EH (cell line): ENCODE data around the gene OPRL1.
A peak's percentile ranks its signal among the peaks of the same experiment; 100 is the strongest.
"Not testable (repeated sequence)": the region's sequence is repeated elsewhere in the genome, so short reads cannot be mapped to it uniquely, and the experiment has no call there.

ENCODE experiments used
- DNase-seq: peaks from one replicate; pipeline ENCODE4 v3.0.0-alpha.2; 2015; ENCODE audit warnings: low read depth

The OPRL1 gene

DNA sequence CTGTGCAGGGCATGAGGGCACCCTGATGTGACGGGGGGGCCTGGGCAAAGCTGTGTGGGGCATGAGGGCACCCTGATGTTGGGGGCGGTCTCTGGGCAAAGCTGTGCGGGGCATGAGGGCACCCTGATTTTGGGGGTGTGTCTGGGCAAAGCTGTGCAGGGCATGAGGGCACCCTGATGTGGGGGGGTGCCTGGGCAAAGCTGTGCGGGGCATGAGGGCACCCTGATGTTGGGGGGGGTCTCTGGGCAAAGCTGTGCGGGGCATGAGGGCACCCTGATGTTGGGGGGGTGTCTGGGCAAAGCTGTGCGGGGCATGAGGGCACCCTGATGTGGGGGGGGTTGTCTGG is 37.5 kb downstream of the OPRL1 start:
- DNase-seq = not testable (repeated sequence)

DNA sequence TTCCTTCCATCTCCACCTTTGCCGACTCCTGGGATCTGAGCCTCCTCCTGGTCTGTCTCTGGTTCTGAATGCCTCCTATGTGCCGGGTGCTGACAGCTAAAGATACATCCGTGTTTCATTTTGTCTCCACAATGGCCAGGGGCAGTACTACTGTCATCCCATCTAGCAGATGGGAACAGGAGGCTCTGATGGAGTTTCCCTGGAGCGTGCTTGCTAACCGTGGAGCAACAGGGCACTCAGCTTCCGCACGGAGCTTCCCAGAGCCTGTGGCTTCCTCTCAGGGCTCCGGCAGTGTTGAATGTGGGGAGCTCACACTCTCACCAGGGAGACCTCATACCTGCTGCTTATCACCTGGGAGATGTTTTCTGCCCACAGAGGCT is 39.4 kb downstream of the OPRL1 start:
- no peak for DNase-seq

DNA sequence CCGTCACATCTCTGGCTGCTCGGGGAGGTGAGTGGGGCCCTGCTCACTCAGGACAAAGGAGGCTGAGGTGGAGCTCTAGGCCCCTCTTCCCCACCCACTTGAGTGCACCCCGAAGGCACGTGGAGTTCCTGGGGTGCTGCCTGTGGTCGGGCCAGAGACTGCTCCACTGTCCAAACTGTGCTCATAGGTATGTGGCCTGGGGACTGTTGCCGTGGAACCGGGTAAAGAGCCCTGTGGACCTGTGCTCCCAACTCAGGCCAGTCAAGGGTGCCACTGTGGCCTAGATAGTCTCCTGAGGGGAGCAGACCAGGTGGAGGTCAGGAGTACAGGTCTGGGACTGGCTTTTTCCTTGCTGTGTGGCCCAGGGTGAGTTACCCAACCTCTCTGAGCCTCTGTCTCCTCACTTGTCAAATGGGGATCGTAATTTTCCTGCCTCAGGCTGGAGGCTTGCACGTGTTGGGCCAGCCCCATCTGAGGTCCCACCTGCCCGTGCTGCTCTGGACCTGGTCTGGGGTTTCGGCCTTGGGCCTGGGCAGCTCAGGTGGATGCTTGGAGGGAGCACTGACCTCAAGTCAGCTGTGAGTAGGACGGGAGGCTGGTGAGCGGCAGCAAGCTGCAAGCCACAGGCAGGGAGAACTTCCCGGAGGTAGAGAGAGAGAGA is 39.9 kb downstream of the OPRL1 start:
- no peak for DNase-seq

DNA sequence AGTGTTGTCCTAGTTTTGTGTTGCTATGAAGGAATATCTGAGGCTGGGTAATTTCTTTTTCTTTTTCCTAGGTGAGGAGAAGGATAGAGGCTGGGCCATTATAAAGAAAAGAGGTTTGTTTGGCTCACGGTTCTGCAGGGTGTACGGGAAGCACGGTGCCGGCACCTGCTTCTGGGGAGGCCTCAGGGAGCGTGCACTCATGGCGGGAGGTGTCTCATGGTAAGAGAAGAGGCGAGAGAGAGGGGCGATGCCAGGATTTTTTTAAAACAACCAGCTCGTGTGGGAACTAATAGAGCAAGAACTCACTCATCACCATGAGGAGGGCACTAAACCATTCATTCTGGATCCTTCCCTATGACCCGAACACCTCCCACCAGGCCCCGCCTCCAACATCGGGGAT is 41.7 kb downstream of the OPRL1 start:
- no peak for DNase-seq

DNA sequence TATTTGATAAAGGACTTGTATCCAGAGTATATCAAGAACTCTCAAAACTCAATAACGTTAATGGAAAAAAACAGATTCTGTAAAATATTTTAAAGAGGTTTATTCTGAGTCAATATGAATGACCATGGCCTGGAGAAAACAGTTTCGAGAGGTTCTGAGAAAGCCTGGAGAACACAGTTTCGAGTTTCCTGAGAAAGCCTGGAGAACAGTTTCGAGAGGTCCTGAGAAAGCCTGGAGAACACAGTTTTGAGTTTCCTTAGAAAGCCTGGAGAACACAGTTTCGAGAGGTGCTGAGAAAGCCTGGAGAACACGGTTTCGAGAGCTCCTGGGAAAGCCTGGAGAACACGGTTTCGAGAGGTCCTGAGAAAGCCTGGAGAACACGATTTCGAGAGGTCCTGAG is 43.0 kb downstream of the OPRL1 start:
- DNase-seq = not testable (repeated sequence)

DNA sequence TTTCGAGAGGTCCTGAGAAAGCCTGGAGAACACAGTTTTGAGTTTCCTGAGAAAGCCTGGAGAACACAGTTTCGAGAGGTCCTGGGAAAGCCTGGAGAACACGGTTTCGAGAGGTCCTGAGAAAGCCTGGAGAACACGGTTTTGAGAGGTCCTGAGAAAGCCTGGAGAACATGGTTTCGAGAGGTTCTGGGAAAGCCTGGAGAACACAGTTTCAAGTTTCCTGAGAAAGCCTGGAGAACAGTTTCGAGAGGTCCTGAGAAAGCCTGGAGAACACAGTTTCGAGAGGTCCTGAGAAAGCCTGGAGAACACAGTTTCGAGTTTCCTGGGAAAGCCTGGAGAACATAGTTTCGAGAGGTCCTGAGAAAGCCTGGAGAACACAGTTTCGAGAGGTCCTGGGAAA is 43.6 kb downstream of the OPRL1 start:
- not testable (repeated sequence) for DNase-seq

DNA sequence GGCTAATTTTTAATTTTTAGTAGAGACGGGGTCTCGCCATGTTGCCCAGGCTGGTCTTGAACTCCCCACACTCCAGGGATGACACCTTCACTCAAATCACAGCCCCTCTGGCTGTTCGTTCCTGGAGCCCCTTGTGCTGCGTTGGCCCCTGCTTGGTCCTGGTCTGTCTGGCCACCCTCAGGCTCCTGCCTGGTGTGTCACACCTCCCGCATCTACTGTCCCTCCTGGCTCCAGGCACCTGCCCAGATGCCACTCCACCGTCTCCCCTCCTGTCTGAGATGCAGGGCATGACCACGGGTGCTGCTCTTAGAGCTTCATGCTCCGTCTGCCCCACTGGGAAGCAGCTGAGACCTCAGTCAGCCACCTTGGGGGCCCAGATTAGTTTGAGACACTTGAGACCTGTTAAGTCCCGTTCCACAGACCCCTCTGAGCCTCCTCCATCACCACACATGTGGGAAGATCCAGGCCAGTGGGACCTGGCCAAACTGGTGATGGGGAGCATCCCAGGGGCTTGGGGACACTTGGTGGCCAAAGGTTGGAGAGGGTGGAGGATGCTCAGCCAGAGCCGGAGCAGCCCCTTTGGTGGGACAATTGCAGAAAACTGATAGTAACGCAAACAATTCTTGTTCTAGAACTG is 49.4 kb downstream of the OPRL1 start:
- DNase-seq = no peak

DNA sequence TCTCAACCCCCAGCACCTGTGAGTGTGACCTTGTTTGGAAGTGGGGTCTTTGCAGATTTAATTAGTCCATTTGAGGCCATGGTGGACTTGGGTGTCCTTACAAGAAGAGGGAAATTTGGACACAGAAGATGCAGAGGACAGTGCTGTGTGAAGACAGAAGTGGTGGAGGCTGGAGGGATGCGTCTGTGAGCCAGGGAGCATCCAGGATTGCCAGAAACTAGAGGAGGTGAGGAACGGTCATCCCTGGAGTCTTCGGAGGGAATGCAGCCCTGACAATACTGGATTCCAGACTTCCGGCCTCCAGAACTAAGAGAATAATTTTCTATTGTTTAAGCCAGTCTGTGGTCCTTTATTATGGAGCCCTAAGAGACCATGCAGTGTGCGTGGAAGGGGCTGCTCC is 50.4 kb downstream of the OPRL1 start:
- DNase-seq = no peak

DNA sequence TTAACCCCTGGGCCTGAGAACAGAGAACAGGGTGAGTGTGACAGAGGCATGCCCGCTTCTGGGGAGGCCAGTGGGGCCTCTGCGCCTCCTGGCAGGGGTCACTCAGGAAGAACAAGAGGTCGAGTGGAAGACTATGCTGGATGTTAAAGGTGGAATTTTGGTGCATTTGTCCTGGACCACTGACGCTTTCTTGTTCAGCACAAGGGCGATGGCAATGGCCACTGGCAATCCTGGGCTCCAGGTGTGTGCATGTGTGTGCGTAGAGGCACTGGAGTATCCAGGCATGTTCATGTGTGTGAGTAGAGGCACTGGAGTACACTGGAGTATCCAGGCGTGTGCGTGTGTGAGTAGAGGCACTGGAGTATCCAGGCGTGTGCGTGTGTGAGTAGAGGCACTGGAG is 51.0 kb downstream of the OPRL1 start:
- no peak for DNase-seq

DNA sequence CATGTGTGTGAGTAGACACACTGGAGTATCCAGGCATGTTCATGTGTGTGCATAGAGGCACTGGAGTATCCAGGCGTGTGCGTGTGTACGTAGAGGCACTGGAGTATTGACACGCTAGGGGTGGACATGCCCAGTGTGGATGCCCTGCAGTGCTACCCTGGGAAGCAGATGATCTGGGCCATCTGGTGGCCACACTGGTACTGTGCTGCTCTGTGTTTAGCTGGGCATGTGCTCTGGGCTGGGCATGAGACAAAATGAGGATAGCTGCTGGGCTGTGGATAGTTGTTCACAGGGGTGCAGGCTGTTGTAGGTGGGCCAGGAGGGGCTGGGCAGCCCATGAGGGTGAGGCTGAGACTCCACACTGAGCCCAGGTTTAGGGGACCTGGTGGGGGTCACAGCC is 51.5 kb downstream of the OPRL1 start:
- DNase-seq = peak; percentile 34

DNA sequence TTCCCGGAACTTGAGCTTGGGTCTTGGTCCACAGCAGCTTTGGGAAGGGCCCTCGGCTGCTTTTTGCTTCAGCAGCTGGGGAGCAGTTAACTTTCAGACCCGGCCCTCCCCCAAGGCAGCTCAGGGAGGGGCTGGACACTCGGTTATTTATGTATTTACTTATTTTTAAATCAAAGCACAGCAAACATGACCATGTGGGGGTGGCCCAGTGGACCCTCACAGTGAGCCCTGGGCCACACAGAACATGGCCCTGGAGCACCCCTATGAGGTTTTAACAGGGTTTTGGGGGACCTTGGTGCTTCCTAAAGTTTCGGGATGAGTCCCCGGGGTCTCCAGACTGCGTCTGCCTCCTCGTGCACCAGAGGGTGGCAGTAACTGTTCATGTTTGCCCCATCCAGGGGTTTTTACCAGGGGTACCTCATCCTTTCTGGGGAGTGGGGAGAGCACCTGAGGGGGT is 54.1 kb downstream of the OPRL1 start:
- no peak for DNase-seq

DNA sequence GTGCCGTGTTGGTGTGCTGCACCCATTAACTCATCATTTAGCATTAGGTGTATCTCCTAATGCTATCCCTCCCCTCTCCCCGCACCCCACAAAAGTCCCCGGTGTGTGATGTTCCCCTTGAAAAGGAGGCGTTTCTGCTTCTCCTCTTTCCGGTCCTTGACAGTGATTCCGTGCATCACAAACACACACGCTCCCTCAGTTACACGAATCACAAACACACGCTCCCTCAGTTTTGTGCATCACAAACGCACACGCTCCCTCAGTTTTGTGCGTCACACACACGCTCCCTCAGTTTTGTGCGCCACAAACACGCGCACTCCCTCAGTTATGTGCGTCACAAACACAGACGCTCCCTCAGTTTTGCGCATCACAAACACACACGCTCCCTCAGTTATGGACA is 54.9 kb downstream of the OPRL1 start:
- not testable (repeated sequence) for DNase-seq

DNA sequence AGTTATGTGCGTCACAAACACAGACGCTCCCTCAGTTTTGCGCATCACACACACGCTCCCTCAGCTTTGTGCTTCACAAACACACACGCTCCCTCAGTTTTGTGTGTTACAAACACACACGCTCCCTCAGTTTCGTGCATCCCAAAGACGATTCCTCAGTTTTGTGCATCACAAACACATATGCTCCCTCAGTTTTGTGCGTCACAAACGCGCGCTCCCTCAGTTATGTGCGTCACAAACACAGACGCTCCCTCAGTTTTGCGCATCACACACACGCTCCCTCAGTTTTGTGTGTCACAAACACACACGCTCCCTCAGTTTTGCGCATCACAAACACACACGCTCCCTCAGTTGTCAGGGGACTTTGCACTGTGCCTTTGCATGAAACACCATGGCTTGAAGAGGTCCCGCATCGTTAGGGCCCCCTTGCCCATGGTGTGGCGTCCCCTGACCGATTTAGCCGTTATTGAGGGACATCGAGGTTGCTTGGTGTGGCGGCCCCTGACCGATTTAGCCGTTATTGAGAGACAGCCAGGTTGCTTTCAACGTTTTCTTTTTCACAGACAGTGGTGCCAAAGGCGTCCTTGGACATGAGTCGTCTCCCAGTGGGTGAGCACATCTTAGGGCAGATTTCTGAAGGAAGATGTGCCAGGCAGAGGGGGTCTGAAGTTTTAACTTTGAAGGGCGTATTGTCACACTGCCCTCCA is 56.3 kb downstream of the OPRL1 start:
- DNase-seq = no peak

DNA sequence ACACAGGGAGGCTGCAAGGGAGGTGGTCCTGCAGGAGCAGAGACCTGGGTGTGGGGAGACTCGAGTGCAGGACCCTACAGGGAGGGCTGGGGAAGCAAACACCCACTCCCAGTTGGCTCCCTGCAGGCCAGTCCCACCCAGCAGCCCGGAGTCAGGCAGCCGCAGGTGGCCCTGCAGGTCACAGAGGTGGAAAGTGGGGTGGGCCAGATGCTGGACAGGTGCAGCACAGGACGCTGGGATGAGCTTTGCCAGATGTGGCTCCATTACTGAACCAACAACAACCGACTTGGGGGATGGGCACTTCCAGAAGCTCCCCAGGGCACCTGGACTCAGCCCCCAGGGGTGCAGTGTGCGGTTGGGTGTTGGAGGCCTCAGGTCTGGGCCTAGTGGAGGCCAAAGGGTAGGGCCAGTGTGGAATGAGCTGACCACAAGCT is 57.7 kb downstream of the OPRL1 start:
- DNase-seq = no peak

DNA sequence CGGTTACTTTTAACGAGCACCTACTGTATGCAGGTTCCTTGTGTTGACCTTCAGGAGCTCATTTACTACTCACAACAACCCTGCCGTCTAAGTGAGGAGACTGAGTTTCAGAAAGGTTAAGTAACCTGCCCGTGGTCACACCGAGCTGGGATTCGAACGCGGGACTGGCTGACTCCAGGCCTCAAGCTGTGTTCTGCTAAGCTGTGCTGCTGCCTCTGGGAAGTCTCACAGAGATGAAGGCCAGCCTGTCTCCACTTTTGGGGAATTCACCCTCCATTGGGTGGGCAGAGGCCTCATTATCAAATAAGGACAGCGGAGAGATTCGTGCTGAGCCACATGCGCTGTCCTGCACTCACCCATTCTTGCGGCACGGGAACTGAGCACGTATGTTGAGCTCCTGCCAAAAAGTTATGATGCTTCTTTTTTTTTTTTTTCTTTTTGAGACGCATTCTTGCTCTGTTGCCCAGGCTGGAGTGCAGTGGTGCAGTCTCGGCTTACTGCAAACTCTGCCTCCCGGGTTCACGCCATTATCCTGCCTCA is 58.5 kb downstream of the OPRL1 start:
- no peak for DNase-seq

DNA sequence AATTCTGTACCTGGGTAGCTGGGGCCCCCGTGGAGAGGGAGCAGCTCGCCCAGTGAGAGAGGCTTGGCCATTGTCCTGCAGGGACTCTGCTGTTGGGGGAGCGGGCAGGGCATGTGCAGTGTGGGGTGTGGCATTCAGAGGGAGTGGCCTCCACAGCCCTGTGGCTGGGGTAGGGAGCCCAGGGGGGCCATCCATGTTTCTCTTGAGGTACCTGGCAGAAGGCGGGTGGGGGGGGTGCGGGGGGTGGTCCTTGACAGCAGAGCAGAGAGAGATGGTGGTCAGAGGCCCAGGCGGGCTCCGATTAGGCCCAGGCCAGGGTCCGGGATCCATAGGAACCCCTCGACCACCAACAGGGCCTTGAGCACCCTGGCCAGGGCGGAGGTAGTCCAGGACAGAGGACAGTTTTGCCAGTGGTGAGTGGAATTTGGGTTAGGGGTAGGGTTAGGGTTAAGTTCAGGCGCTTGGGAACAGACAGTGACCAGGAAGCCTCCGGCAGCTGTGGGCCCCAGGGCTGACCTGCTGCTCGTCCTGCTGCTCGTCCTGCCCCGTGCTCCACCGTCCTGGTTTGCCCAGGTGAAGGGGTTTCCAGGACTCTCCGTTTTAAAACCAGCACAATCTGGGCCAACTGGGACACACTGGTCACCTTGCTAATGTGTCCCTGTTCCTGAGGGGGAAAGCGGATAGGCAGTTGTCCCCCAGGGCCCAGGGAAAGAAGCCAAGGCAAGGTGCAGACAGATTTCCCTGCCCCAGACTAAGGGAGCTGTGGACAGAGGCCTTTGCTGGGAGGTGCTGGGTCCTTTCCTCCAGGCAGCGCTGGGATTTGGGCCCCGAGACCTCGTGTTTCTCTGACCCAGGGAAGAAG is 59.5 kb downstream of the OPRL1 start:
- DNase-seq = no peak

DNA sequence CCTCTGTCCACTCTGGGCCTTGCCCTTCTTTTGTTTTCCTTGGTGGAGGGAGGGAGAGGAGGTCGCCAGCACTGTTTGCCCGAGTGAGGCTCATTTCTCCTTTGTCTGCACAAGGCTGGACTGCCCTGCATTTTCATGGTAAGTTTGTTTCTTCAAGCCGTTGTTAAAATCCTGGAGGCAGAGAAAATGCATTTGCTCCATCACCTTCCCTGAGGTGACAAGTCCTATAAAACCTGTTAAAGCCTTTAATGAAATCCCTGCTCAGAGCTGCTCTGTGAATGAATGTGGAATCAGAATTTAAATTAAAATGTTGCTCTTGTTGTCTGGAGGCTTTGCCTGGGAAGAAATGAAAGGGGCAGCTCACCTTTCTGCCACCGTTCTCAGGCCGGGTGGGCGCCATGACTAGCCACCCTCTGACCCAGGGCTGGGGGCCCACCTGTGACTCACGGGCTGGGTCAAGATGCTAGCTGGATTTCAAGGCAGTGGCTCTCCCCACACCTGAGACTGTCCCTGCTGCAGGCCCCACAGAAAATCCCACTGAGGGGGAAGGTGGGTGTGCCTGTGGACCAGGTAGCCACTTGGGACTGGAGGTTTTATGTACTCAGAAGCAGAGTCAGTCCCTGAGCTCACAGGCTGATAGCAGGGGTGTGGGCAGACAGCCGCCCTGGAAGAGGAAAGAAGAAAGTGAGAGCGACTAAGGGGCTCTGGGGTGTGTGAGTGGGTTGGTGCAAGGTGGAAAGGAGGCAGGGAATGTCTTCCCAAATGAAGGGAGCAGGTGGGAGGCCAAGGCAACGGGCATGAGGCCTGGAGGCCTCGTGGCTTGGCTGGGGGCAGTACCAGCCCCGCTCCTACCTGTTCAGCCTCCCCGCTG is 60.4 kb downstream of the OPRL1 start:
- DNase-seq = no peak

DNA sequence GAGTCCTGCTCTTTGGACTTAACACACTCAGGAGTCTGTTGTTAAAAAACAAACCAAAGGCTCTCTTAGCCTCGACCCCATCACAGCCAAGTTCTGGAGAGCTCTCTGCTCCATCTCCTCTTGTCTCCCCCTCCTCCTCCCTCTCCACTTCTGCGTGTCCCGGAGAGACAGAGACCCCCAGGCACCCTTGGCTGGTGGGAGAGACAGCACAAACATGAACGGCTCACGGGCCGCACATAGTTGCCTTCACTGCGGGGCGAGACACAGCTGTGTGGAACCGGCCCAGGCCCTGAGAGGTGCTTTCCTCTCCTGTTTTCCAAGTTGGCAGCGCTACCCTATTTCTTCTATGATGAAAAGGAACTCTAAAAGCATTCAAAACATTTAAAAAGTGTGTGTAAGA is 61.1 kb downstream of the OPRL1 start:
- no peak for DNase-seq

DNA sequence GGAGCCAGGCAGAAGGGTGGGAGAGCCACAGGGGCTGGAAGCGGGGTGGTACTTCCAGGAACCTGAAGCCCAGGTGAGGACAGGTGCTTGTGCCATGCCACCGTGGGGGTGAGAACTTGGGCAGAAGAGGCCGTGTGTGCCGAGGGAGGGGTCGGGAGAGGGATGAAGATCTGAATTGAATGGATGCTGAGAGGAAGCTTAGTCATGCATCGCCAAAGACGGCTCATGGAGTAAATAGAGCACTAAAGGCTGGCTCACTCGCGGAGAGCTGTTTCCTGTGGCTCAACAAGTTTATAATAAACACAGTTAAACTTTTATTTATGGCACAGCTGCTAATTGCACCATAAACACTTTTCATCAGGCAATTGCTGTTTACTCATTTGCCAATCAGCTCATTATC is 62.7 kb downstream of the OPRL1 start:
- DNase-seq = no peak

DNA sequence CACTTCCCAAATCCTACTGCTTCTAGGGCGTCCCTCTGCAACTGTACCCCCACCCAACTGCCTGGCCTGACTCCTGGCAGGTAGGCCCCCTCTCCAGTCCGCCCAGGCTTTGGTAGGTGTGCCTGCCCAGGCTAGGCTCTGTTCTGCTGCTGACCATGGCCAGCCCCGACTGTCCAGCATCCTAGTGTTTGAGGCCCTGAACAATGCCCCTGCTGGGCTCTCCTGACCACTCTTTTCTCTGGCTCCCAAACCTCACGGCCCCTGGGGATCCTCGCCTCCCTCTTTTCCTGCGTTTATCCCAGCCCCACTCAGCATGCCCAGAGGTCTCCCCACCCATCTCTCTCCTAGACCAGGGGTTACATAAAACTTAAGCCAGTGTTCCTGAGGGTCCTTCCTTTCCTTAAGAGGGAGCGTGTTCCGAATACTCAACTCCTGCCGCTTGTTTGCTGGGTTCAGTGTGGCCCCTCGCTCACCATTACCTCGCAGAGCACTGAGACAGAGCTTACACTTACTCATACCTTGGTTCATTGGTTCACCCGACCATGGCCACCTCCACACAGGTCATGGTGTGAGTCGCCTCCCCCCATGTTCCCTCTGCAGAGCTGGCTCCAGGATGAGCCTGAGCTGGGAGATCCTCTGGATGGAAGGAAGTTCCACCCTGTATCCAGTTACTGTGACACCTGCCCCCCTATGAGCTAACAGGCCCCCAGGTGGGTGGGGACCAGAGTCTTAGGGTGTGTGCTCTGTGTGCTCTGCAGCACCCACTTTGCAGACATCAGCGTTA is 63.3 kb downstream of the OPRL1 start:
- DNase-seq = no peak
